HepG2 (cell line): ENCODE results near the gene SH3PXD2A. TPM values are rescaled to one million over a fixed set of nuclear protein-coding genes. Genes with fewer than 3 reads are reported as not detected.

Experiments
- ATAC-seq: fragments of 200-7000 bp; cut with Tn5 transposase; 3 replicates; pipeline ENCODE4 v1.9.1; 2020; ENCODE audit warnings: mild to moderate bottlenecking, moderate library complexity
- BruUV-seq: library from RNA; stranded (reverse); fragments of 400-500 nt; replicated peaks from 2 replicates; lab custom pipeline; 2021; lab: Mats Ljungman, UMichigan
- CTCF ChIA-PET: fragments of 300-600 bp; formaldehyde crosslinking; extraction: SDS; loops from one replicate; lab custom pipeline; 2021; ENCODE audit warnings: low total read pairs, inconsistent platforms, low intra/inter-chr PET ratio; lab: Yijun Ruan, JAX
- POLR2A ChIA-PET: fragments of 350-600 bp; sonication (Branson Sonifier 250); formaldehyde crosslinking; loops from one replicate; lab custom pipeline; 2020; ENCODE audit warnings: antibody characterized with exemption, inconsistent platforms; lab: Yijun Ruan, JAX
- DNase-seq: peaks from one replicate; pipeline ENCODE4 v3.0.0-alpha.2; 2015; ENCODE audit warnings: low spot score
- FAIRE-seq: peaks from 3 replicates; lab custom pipeline; 2011; peaks lifted over from hg19 to GRCh38; lab: Jason Lieb, UNC
- H2AFZ ChIP-seq: one replicate; pipeline ENCODE4 v1.6.1; 2011; ENCODE audit warnings: low read length, inconsistent platforms
- H3K27ac ChIP-seq: fragments of 300-600 bp; 3 replicates; pipeline ENCODE4 v1.8.0; 2011; ENCODE audit warnings: mixed run types, mild to moderate bottlenecking, mixed read lengths, low read length, inconsistent platforms; ENCODE audit not compliant: insufficient read depth; ENCODE audit errors: extremely low read length
- H3K27me3 ChIP-seq, 2 experiments: fragments of 200-600 bp in 1 of 2; 2 replicates in 1 of 2; 3 replicates in 1 of 2; pipeline versions ENCODE4 v1.6.0 to v1.8.0; 2011; ENCODE audit warnings: low read length in 2 of 2, mild to moderate bottlenecking in 2 of 2, moderate library complexity in 2 of 2, inconsistent platforms in 1 of 2; ENCODE audit not compliant: insufficient read depth in 2 of 2, control insufficient read depth in 1 of 2
- H3K36me3 ChIP-seq, 2 experiments: fragments of 200-600 bp in 1 of 2; replicated peaks in 1 of 2; 2 replicates in 1 of 2; 3 replicates in 1 of 2; pipeline versions ENCODE4 v1.5.1 to v1.8.0; 2011; ENCODE audit warnings: low read length in 2 of 2, inconsistent platforms in 1 of 2; ENCODE audit not compliant: insufficient read depth in 2 of 2, control insufficient read depth in 1 of 2
- H3K4me1 ChIP-seq: 2 replicates; pipeline ENCODE4 v1.5.1; 2012; ENCODE audit warnings: low read length, inconsistent platforms; ENCODE audit not compliant: insufficient read depth
- H3K4me2 ChIP-seq: 2 replicates; pipeline ENCODE4 v1.6.0; 2011; ENCODE audit warnings: low read depth, low read length, inconsistent platforms
- H3K4me3 ChIP-seq, 3 experiments: fragments of 200-600 bp in 1 of 3; sonication (generic), shearing (Covaris generic) in 1 of 3; replicated peaks in 1 of 3; 2 replicates each; pipeline ENCODE4 v1.5.1; 2011 to 2016; ENCODE audit warnings: low read length in 3 of 3, inconsistent platforms in 2 of 3, low read depth in 2 of 3, mild to moderate bottlenecking in 2 of 3, control low read depth in 1 of 3, mixed read lengths in 1 of 3; ENCODE audit not compliant: insufficient read depth in 1 of 3
- H3K79me2 ChIP-seq: one replicate; pipeline ENCODE4 v1.6.1; 2011; ENCODE audit warnings: low read length, inconsistent platforms; ENCODE audit not compliant: insufficient read depth
- H3K9ac ChIP-seq: 2 replicates; pipeline ENCODE4 v1.6.0; 2011; ENCODE audit warnings: mild to moderate bottlenecking, low read depth, low read length, inconsistent platforms; ENCODE audit not compliant: insufficient read depth
- H3K9me3 ChIP-seq: 2 replicates; pipeline ENCODE4 v1.5.1; 2012; ENCODE audit warnings: mild to moderate bottlenecking, low read length
- H4K20me1 ChIP-seq: 2 replicates; pipeline ENCODE4 v1.6.0; 2011; ENCODE audit warnings: inconsistent platforms, mild to moderate bottlenecking, low read length, moderate library complexity; ENCODE audit not compliant: insufficient read depth
- CBX5 ChIP-seq: sonication (generic); formaldehyde crosslinking; IDR thresholded peaks from 2 replicates; pipeline ENCODE4 v1.4.0; 2020; ENCODE audit warnings: missing genetic modification reagents, borderline replicate concordance
- NAIF1 ChIP-seq: sonication (generic); formaldehyde crosslinking; IDR thresholded peaks from 2 replicates; pipeline ENCODE4 v1.5.0; 2020; ENCODE audit warnings: mild to moderate bottlenecking, missing genetic modification reagents, borderline replicate concordance
- SRF ChIP-seq: IDR thresholded peaks from 2 replicates; pipeline ENCODE4 v1.6.1; 2011; ENCODE audit warnings: mild to moderate bottlenecking, low read depth, low read length, moderate library complexity
- TCF12 ChIP-seq, 2 experiments: fragments of 450-650 bp in 1 of 2; sonication (generic) in 1 of 2; formaldehyde crosslinking in 1 of 2; IDR thresholded peaks; 2 replicates each; pipeline versions ENCODE4 v1.6.1 to v1.8.0; 2017 to 2022; ENCODE audit warnings: antibody characterized with exemption in 1 of 2, mild to moderate bottlenecking in 1 of 2, missing genetic modification reagents in 1 of 2, moderate library complexity in 1 of 2
- THRA ChIP-seq: sonication (generic); formaldehyde crosslinking; IDR thresholded peaks from 2 replicates; pipeline ENCODE4 v1.4.0; 2020; ENCODE audit warnings: missing genetic modification reagents, borderline replicate concordance
- ZBTB34 ChIP-seq: sonication (generic); formaldehyde crosslinking; IDR thresholded peaks from 2 replicates; pipeline ENCODE4 v1.8.0; 2022; ENCODE audit warnings: mild to moderate bottlenecking, missing genetic modification reagents
- ZFP91 ChIP-seq: sonication (generic); formaldehyde crosslinking; IDR thresholded peaks from 2 replicates; pipeline ENCODE4 v1.9.0; 2022; ENCODE audit warnings: missing genetic modification reagents, mild to moderate bottlenecking, borderline replicate concordance
- ZKSCAN5 ChIP-seq: sonication (generic); formaldehyde crosslinking; IDR thresholded peaks from 2 replicates; pipeline ENCODE4 v1.5.1; 2020; ENCODE audit warnings: mild to moderate bottlenecking, missing genetic modification reagents
- ZNF800 ChIP-seq: sonication (generic); formaldehyde crosslinking; IDR thresholded peaks from 2 replicates; pipeline ENCODE4 v1.4.0; 2020; ENCODE audit warnings: missing genetic modification reagents
- WGBS: methylation state at CpG from one replicate; pipeline ENCODE4 v1.1.6; 2017; ENCODE audit warnings: low lambda C conversion rate; 5-methylcytosine and 5-hydroxymethylcytosine counted together
- in situ Hi-C: cut with HindIII; loops from 2 replicates; pipeline ENCODE4 v1.10.0; 2017; ENCODE audit warnings: low pct_unique_long_range_greater_than_20kb; ENCODE audit not compliant: extremely low pct_ligation_motif_present
- intact Hi-C: fragments of 100-400 bp; cut with micrococcal nuclease; formaldehyde crosslinking; loops from one replicate; pipeline ENCODE4 v1.10.0; 2022; ENCODE audit not compliant: unreplicated experiment
- polyA plus RNA-seq, 8 experiments: library from polyadenylated mRNA; depleted of rRNA in 3 of 8; stranded (reverse) in 7 of 8; unstranded in 1 of 8; fragments of >200 nt; fragmentation: Illumina TruSeq in 4 of 8; extraction: Trizol in 4 of 8; gene quantifications; 2 replicates each; pipeline versions ENCODE4 v1.2.1 to v1.2.3, GENCODE V29; 2011 to 2016; ENCODE audit warnings: low read depth in 4 of 8, missing spikeins in 1 of 8, mixed read lengths in 1 of 8; ENCODE audit not compliant: insufficient read depth in 1 of 8
- total RNA-seq, 5 experiments: library from RNA; depleted of rRNA; stranded (reverse); fragments of >200 nt; fragmentation: Illumina TruSeq; extraction: Trizol; gene quantifications; 2 replicates each; pipeline ENCODE4 v1.2.3, GENCODE V29; 2016; ENCODE audit warnings: low read depth in 1 of 5

Gene SH3PXD2A
- total and polyA plus RNA-seq, 2 of the 13 experiments (the other 11 are each of a cell fraction or from before 2014, with no cell fraction given): 11.1 to 11.3 TPM

GRCh38 chr10:103710490-103710889 is 144.9 kb downstream of the SH3PXD2A start (continued):
- no peak for TF ChIP-seq THRA (CRISPR knock-in tag)
- no peak for TF ChIP-seq SRF
- TF ChIP-seq CBX5 (CRISPR knock-in tag): no peak
- no peak for TF ChIP-seq ZNF800 (CRISPR knock-in tag)
- TF ChIP-seq TCF12 (IDR thresholded peaks at IDR 0.05): no peak
- no peak for TF ChIP-seq TCF12 (CRISPR knock-in tag; IDR thresholded peaks at IDR 0.05)
- TF ChIP-seq ZBTB34 (CRISPR knock-in tag): no peak
- no peak for TF ChIP-seq ZKSCAN5 (CRISPR knock-in tag)

- Histone ChIP-seq H3K27ac (no peak overlapping the region), H3K4me2 (no peak overlapping the region), H4K20me1 (peaks cover 13% of the 10 kb centered on the region; the same call in 1 of the 2 replicates), H3K36me3 (peaks cover 24 to 66% of the 10 kb centered on the region in 2 experiments), H3K79me2 (no peaks in the 10 kb centered on the region), H3K4me1 (peaks cover 24% of the 10 kb centered on the region), H3K27me3 (no peaks in the 10 kb centered on the region), H3K4me3 (no peak overlapping the region), H3K9me3 (no peaks in the 10 kb centered on the region), H2AFZ (no peak overlapping the region), H3K9ac (no peak overlapping the region)
- DNase-seq (no peak), ATAC-seq (no peak), FAIRE-seq (no peak)
- CTCF ChIA-PET: no interaction called here
- in situ Hi-C loops: no loop called here
- BruUV-seq: no TSS peak
- WGBS: 97% methylated on average over 7 of the region's 8 CpGs
- POLR2A ChIA-PET: no interaction called here
- intact Hi-C loops: no loop called here
- no peak for TF ChIP-seq NAIF1 (CRISPR knock-in tag)
- TF ChIP-seq ZFP91 (CRISPR knock-in tag): no peak
Measured at GRCh38 chr10:103709341-103709920, 145.9 kb downstream of the SH3PXD2A start.
